NCI-H128 (cell line): ENCODE results near the gene VIPR2.
"Not testable (repeated sequence)": the region's sequence is repeated elsewhere in the genome, so short reads cannot be mapped to it uniquely, and the experiment has no call there.

ENCODE experiments used
- DNase-seq: peaks from one replicate; lab custom pipeline; 2025; ENCODE audit not compliant: unreplicated experiment; lab: John Stamatoyannopoulos, UW

Gene VIPR2

GRCh38 chr7:159094023-159094740 lies 50.5 kb downstream of the VIPR2 start:
- DNase-seq: no peak

- no peak for DNase-seq
These were observed 51.2 kb downstream of the VIPR2 start for GRCh38 chr7:159093351-159093971.

- no peak for DNase-seq
These were observed 52.0 kb downstream of the VIPR2 start for GRCh38 chr7:159092701-159093121.

- DNase-seq: no peak
These were observed 52.9 kb downstream of the VIPR2 start for GRCh38 chr7:159091480-159092475.

GRCh38 chr7:159091041-159091440 lies 53.6 kb downstream of the VIPR2 start:
- DNase-seq: no peak

- DNase-seq: no peak
These were observed 56.4 kb downstream of the VIPR2 start for GRCh38 chr7:159088016-159088865.

GRCh38 chr7:159086301-159086925 lies 58.3 kb downstream of the VIPR2 start:
- DNase-seq: no peak

GRCh38 chr7:159084069-159084801 lies 60.4 kb downstream of the VIPR2 start:
- no peak for DNase-seq

GRCh38 chr7:159083698-159084068 lies 61.0 kb downstream of the VIPR2 start:
- DNase-seq: no peak

GRCh38 chr7:159083001-159083697 lies 61.5 kb downstream of the VIPR2 start:
- DNase-seq: no peak

GRCh38 chr7:159082075-159082474 lies 62.6 kb downstream of the VIPR2 start:
- DNase-seq: not testable (repeated sequence)

GRCh38 chr7:159078911-159079270 lies 65.8 kb downstream of the VIPR2 start:
- DNase-seq: no peak

GRCh38 chr7:159078193-159078910 lies 66.3 kb downstream of the VIPR2 start:
- no peak for DNase-seq

GRCh38 chr7:159076333-159076732 lies 68.3 kb downstream of the VIPR2 start:
- no peak for DNase-seq

- no peak for DNase-seq
These were observed 69.0 kb downstream of the VIPR2 start for GRCh38 chr7:159075563-159076238.

GRCh38 chr7:159071260-159071659 lies 73.4 kb downstream of the VIPR2 start:
- no peak for DNase-seq

- DNase-seq: no peak
These were observed 74.1 kb downstream of the VIPR2 start for GRCh38 chr7:159070431-159071148.
